ENCODE data around the gene EIPR1.
"Not testable (repeated sequence)": the region's sequence is repeated elsewhere in the genome, so short reads cannot be mapped to it uniquely, and the experiment has no call there.

EIPR1 gene

GRCh38 chr2:3200420-3200939 is 177.1 kb downstream of the EIPR1 start:
- no peak for DNase-seq (ENCODE audit: extremely low read depth in 1 of 2, low read depth in 1 of 2)

GRCh38 chr2:3199627-3200345 is 177.8 kb downstream of the EIPR1 start:
- no peak for DNase-seq (ENCODE audit: extremely low read depth in 1 of 2, low read depth in 1 of 2)

GRCh38 chr2:3198671-3199192 is 178.9 kb downstream of the EIPR1 start:
- DNase-seq (ENCODE audit: extremely low read depth in 1 of 2, low read depth in 1 of 2) = not testable (repeated sequence)

GRCh38 chr2:3198119-3198518 is 179.5 kb downstream of the EIPR1 start:
- DNase-seq (ENCODE audit: extremely low read depth in 1 of 2, low read depth in 1 of 2) = no peak

GRCh38 chr2:3197308-3197707 is 180.3 kb downstream of the EIPR1 start:
- no peak for DNase-seq (ENCODE audit: extremely low read depth in 1 of 2, low read depth in 1 of 2)

- DNase-seq (ENCODE audit: extremely low read depth in 1 of 2, low read depth in 1 of 2) = no peak
These were observed 180.9 kb downstream of the EIPR1 start for GRCh38 chr2:3196716-3197115.

- DNase-seq (ENCODE audit: extremely low read depth in 1 of 2, low read depth in 1 of 2) = no peak
These were observed 181.8 kb downstream of the EIPR1 start for GRCh38 chr2:3195641-3196476.

- DNase-seq (ENCODE audit: extremely low read depth in 1 of 2, low read depth in 1 of 2) = no peak
These were observed 182.8 kb downstream of the EIPR1 start for GRCh38 chr2:3194828-3195227.

- no peak for DNase-seq (ENCODE audit: extremely low read depth in 1 of 2, low read depth in 1 of 2)
These were observed 183.9 kb downstream of the EIPR1 start for GRCh38 chr2:3193443-3194330.

- DNase-seq (ENCODE audit: extremely low read depth in 1 of 2, low read depth in 1 of 2) = no peak
These were observed 184.7 kb downstream of the EIPR1 start for GRCh38 chr2:3192920-3193319.

- DNase-seq (ENCODE audit: extremely low read depth in 1 of 2, low read depth in 1 of 2) = no peak
These were observed 185.3 kb downstream of the EIPR1 start for GRCh38 chr2:3192281-3192818.

- DNase-seq (ENCODE audit: extremely low read depth in 1 of 2, low read depth in 1 of 2) = no peak
These were observed 187.7 kb downstream of the EIPR1 start for GRCh38 chr2:3189961-3190360.

GRCh38 chr2:3189076-3189591 is 188.5 kb downstream of the EIPR1 start:
- DNase-seq (ENCODE audit: extremely low read depth in 1 of 2, low read depth in 1 of 2) = no peak

GRCh38 chr2:3188405-3188946 is 189.1 kb downstream of the EIPR1 start:
- no peak for DNase-seq (ENCODE audit: extremely low read depth in 1 of 2, low read depth in 1 of 2)

- DNase-seq (ENCODE audit: extremely low read depth in 1 of 2, low read depth in 1 of 2) = no peak
These were observed 190.2 kb downstream of the EIPR1 start for GRCh38 chr2:3187467-3187866.

GRCh38 chr2:3186766-3187165 is 190.9 kb downstream of the EIPR1 start:
- DNase-seq (ENCODE audit: extremely low read depth in 1 of 2, low read depth in 1 of 2) = no peak

GRCh38 chr2:3185910-3186309 is 191.7 kb downstream of the EIPR1 start:
- DNase-seq (ENCODE audit: extremely low read depth in 1 of 2, low read depth in 1 of 2) = no peak

- no peak for DNase-seq (ENCODE audit: extremely low read depth in 1 of 2, low read depth in 1 of 2)
These were observed 192.4 kb downstream of the EIPR1 start for GRCh38 chr2:3185256-3185655.

- no peak for DNase-seq (ENCODE audit: extremely low read depth in 1 of 2, low read depth in 1 of 2)
These were observed 193.5 kb downstream of the EIPR1 start for GRCh38 chr2:3184167-3184566.

GRCh38 chr2:3183766-3184165 is 193.9 kb downstream of the EIPR1 start:
- no peak for DNase-seq (ENCODE audit: extremely low read depth in 1 of 2, low read depth in 1 of 2)
